HEK293 (cell line): ENCODE results near the gene KTN1.
A peak's percentile ranks its signal among the peaks of the same experiment; 100 is the strongest.

Experiments
- CTCF ChIA-PET: fragments of 350-600 bp; formaldehyde crosslinking; extraction: SDS; loops from one replicate; lab custom pipeline; 2021; ENCODE audit warnings: antibody characterized with exemption; lab: Yijun Ruan, JAX
- POLR2A ChIA-PET: fragments of 300-600 bp; formaldehyde crosslinking; extraction: SDS; loops from one replicate; lab custom pipeline; 2020; ENCODE audit warnings: antibody characterized with exemption, inconsistent platforms; lab: Yijun Ruan, JAX
- H3K27ac ChIP-seq: fragments of 200-500 bp; sonication (Bioruptor generic); 2 replicates; pipeline ENCODE4 v1.5.1; 2014; ENCODE audit warnings: low read depth, low read length, control low read depth, inconsistent platforms; ENCODE audit errors: extremely low read depth
- H3K36me3 ChIP-seq, 2 experiments: fragments of 200-500 bp in 1 of 2; sonication (Bioruptor generic) in 1 of 2; 1 replicate in 1 of 2; 2 replicates in 1 of 2; pipeline ENCODE4 v1.5.1; 2014 to 2017; ENCODE audit warnings: inconsistent platforms in 2 of 2, low read length in 2 of 2; ENCODE audit not compliant: control insufficient read depth in 2 of 2, insufficient read depth in 1 of 2
- H3K4me1 ChIP-seq: fragments of 200-500 bp; sonication (Bioruptor generic); 2 replicates; pipeline ENCODE4 v1.5.1; 2014; ENCODE audit warnings: mild to moderate bottlenecking, low read length, inconsistent platforms; ENCODE audit not compliant: control insufficient read depth, insufficient read depth
- H3K4me3 ChIP-seq: 2 replicates; pipeline ENCODE4 v1.5.1; 2011; ENCODE audit warnings: low read depth, mild to moderate bottlenecking, control low read depth, low read length, moderate library complexity
- H3K9me3 ChIP-seq: fragments of 200-500 bp; sonication (Bioruptor generic); 2 replicates; pipeline ENCODE4 v1.5.1; 2014; ENCODE audit warnings: low read depth, low read length, inconsistent platforms; ENCODE audit not compliant: control insufficient read depth, insufficient read depth
- KLF17 ChIP-seq: fragments of 450-650 bp; formaldehyde crosslinking; IDR thresholded peaks from 2 replicates; pipeline ENCODE4 v1.5.1; 2016; ENCODE audit warnings: missing biosample characterization, missing genetic modification characterization
- SETDB1 ChIP-seq: IDR thresholded peaks from one replicate; pipeline ENCODE4 v1.6.1; 2017; ENCODE audit warnings: mild to moderate bottlenecking, low read length, moderate library complexity, mixed read lengths; ENCODE audit not compliant: insufficient read length
- ZNF148 ChIP-seq: fragments of 450-650 bp; formaldehyde crosslinking; IDR thresholded peaks from 2 replicates; pipeline ENCODE4 v1.5.0; 2017; ENCODE audit warnings: missing biosample characterization, missing genetic modification characterization, borderline replicate concordance
- ZNF223 ChIP-seq: fragments of 450-650 bp; formaldehyde crosslinking; IDR thresholded peaks from 2 replicates; pipeline ENCODE4 v1.5.1; 2016; ENCODE audit warnings: missing biosample characterization, missing genetic modification characterization
- ZNF366 ChIP-seq: fragments of 450-650 bp; formaldehyde crosslinking; conservative IDR thresholded peaks from 2 replicates; pipeline ENCODE4 v1.5.1; 2016; ENCODE audit warnings: missing biosample characterization, missing genetic modification characterization
- ZNF488 ChIP-seq: fragments of 450-650 bp; formaldehyde crosslinking; IDR thresholded peaks from 2 replicates; pipeline ENCODE4 v1.5.1; 2016; ENCODE audit warnings: missing biosample characterization, missing genetic modification characterization
- ZNF518A ChIP-seq: fragments of 450-650 bp; formaldehyde crosslinking; conservative IDR thresholded peaks from 2 replicates; pipeline ENCODE4 v1.5.1; 2016; ENCODE audit warnings: low read depth, missing biosample characterization, missing genetic modification characterization
- ZNF529 ChIP-seq: fragments of 450-650 bp; formaldehyde crosslinking; IDR thresholded peaks from 2 replicates; pipeline ENCODE4 v1.5.1; 2017; ENCODE audit warnings: missing genetic modification characterization, missing biosample characterization; ENCODE audit not compliant: insufficient replicate concordance
- ZNF530 ChIP-seq: fragments of 450-650 bp; formaldehyde crosslinking; IDR thresholded peaks from 2 replicates; pipeline ENCODE4 v1.5.1; 2016; ENCODE audit warnings: low read depth, missing biosample characterization, missing genetic modification characterization
- ZNF571 ChIP-seq: fragments of 450-650 bp; formaldehyde crosslinking; IDR thresholded peaks from 2 replicates; pipeline ENCODE4 v1.5.0; 2017; ENCODE audit warnings: missing biosample characterization, missing genetic modification characterization
- ZNF596 ChIP-seq: fragments of 450-650 bp; IDR thresholded peaks from 2 replicates; pipeline ENCODE4 v1.5.0; 2018; ENCODE audit warnings: missing biosample characterization, mild to moderate bottlenecking, missing genetic modification characterization, moderate library complexity
- ZNF692 ChIP-seq: fragments of 450-650 bp; formaldehyde crosslinking; IDR thresholded peaks from 2 replicates; pipeline ENCODE4 v1.5.1; 2016; ENCODE audit warnings: missing biosample characterization, missing genetic modification characterization

Gene KTN1

GRCh38 chr14:55547650-55548315, 32.2 kb upstream of the KTN1 start (continued):
- TF ChIP-seq ZNF488 (tag by site-specific recombination) (no peak), ZNF596 (tag by site-specific recombination) (no peak), ZNF530 (tag by site-specific recombination) (no peak), ZNF529 (tag by site-specific recombination) (no peak), ZNF366 (0 out of 2 replicates have a peak, but pooled peaks have one; percentile 30), ZNF223 (tag by site-specific recombination) (no peak), ZNF518A (tag by site-specific recombination) (no peak), ZNF692 (tag by site-specific recombination) (no peak)
- TF ChIP-seq, all 188 proteins: peak for 3

GRCh38 chr14:55553791-55554190, 26.2 kb upstream of the KTN1 start:
- no peak overlapping the region for H3K4me3 ChIP-seq
- ChIA-PET POLR2A (no interaction called here), CTCF (interaction anchor here (0.7 kb wide), 1 partner anchor 15 kb away, joined by 3 read pairs; no protein-coding TSS in a partner anchor)
- H3K9me3 ChIP-seq = no peaks in the 10 kb centered on the region
- H3K27ac ChIP-seq = no peak overlapping the region
- 0 out of 2 replicates have a peak, but pooled peaks cover 3% of the 10 kb centered on the region for H3K4me1 ChIP-seq
- no peak for TF ChIP-seq ZNF571 (tag by site-specific recombination)
- TF ChIP-seq SETDB1 = no peak
- no peak for TF ChIP-seq ZNF148
- TF ChIP-seq KLF17 (tag by site-specific recombination) = no peak
- H3K36me3 ChIP-seq = no peaks in the 10 kb centered on the region
